Skeletal muscle tissue (tissue), 4 donors: Measurements from ENCODE around the gene HLA-DRB1. TPM values are rescaled to one million over a fixed set of nuclear protein-coding genes. Genes with fewer than 3 reads are reported as not detected.
"Not testable (repeated sequence)": the region's sequence is repeated elsewhere in the genome, so short reads cannot be mapped to it uniquely, and the experiment has no call there.

Experiments used
- H3K27ac ChIP-seq: one replicate; pipeline ENCODE4 v1.7.0; 2013; ENCODE audit warnings: mild to moderate bottlenecking, low read depth, low read length, inconsistent platforms
- H3K27me3 ChIP-seq, 3 donors: one replicate each; pipeline ENCODE4 v1.7.0; 2013; ENCODE audit warnings: low read length in 3 of 3; ENCODE audit not compliant: control insufficient read depth in 3 of 3, insufficient read depth in 3 of 3
- H3K36me3 ChIP-seq, 3 donors: one replicate each; pipeline ENCODE4 v1.7.0; 2013; ENCODE audit warnings: low read length in 3 of 3; ENCODE audit not compliant: control insufficient read depth in 3 of 3, insufficient read depth in 3 of 3
- H3K4me1 ChIP-seq, 3 donors: one replicate each; pipeline ENCODE4 v1.7.0; 2013; ENCODE audit warnings: low read length in 3 of 3, mild to moderate bottlenecking in 3 of 3; ENCODE audit not compliant: control insufficient read depth in 3 of 3, insufficient read depth in 3 of 3
- H3K4me3 ChIP-seq, 3 donors: one replicate each; pipeline ENCODE4 v1.7.0; 2013; ENCODE audit warnings: low read length in 3 of 3
- H3K9ac ChIP-seq, 3 donors: one replicate each; pipeline ENCODE4 v1.7.0; 2013; ENCODE audit warnings: low read length in 3 of 3, mild to moderate bottlenecking in 3 of 3, moderate library complexity in 2 of 3, low read depth in 1 of 3
- H3K9me3 ChIP-seq, 3 donors: one replicate each; pipeline ENCODE4 v1.7.0; 2013; ENCODE audit warnings: low read length in 3 of 3; ENCODE audit not compliant: control insufficient read depth in 3 of 3
- total RNA-seq: library from RNA; depleted of rRNA; stranded (reverse); fragments of >200 nt; gene quantifications from one replicate; pipeline ENCODE4 v1.2.3, GENCODE V29; 2014
- donor health status: Osteomylitis.

HLA-DRB1 gene
- total RNA-seq, 1 donor from 2014 or later, result 28.7 TPM

DNA sequence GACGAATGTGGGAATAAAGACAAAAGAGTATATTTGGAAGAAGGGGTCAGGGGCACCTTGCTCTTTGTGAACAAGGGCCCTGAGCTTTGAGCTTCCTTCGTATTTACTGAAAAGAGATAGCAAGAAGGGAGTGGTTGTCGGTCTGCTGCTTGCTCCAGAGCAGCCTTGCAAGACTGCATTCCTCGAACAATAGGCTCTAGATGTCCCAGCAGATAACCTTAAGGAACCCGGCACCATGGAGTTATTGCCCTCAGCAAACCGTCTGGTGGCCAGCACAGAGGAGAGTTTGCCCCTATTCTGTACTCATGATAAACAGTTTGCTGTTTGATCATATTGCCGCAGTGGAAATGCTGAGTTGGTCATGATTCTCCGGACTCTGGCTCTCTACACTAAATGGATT is 22.7 kb downstream of the HLA-DRB1 start:
- H3K9ac ChIP-seq, result no peak overlapping the region
- no peaks in the 10 kb centered on the region for H3K9me3 ChIP-seq
- peaks cover 0 to 6% (median 0%) of the 10 kb centered on the region in 3 donors for H3K27me3 ChIP-seq

DNA sequence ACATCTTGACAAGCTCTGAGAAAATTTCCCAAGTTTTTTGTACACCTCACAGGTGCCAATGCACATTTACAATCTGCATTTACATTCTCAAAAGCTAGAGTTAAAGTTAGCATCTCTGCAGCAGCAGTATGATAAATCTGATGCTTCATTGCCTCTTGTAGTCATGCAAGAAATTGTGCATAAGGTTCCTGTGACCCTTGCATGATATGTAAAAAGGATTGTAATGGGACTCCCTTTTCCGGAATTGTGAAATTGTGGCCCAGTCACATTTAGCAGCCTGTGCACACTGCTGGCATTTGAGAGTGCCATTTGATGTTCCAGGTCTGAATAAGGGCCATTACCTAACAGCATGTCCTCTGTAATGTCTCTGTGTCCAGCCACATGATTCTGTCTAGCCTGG is 24.1 kb downstream of the HLA-DRB1 start:
- Histone ChIP-seq H3K9me3 (no peaks in the 10 kb centered on the region), H3K36me3 (no peaks in the 10 kb centered on the region), H3K27ac (no peak overlapping the region), H3K4me1 (no peaks in the 10 kb centered on the region), H3K4me3 (no peak overlapping the region), H3K27me3 (peaks cover 0 to 11% (median 0%) of the 10 kb centered on the region in 3 donors), H3K9ac (no peak overlapping the region)

More for the DNA sequence above, 22.7 kb downstream of the HLA-DRB1 start:
- Histone ChIP-seq H3K36me3 (no peaks in the 10 kb centered on the region), H3K27ac (no peak overlapping the region), H3K4me3 (no peak overlapping the region), H3K4me1 (no peaks in the 10 kb centered on the region)

DNA sequence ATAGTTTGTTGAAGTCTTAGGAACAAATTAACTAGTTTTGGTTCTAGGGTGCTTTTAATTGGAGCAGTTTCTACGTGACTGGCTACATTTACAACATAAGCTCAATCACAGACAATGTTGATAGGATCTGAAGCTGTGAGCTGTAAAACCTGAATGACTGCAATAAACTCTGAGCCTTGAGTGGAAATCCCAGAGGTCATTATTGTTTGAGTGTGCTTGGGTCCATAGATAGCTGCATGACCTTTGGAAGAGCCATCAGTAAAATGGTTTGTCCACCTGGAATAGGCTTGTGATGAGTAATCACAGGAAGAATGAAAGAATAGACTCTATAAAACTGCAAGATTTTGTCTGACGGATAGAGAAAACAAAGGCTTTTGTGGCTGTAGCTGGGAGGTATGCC is 26.7 kb downstream of the HLA-DRB1 start:
- H3K4me1 ChIP-seq, result no peaks in the 10 kb centered on the region
- no peaks in the 10 kb centered on the region for H3K36me3 ChIP-seq
- no peaks in the 10 kb centered on the region for H3K9me3 ChIP-seq
- no peak overlapping the region for H3K4me3 ChIP-seq
- H3K27me3 ChIP-seq, result peaks cover 0 to 11% (median 0%) of the 10 kb centered on the region in 3 donors
- no peak overlapping the region for H3K27ac ChIP-seq
- H3K9ac ChIP-seq, result no peak overlapping the region

DNA sequence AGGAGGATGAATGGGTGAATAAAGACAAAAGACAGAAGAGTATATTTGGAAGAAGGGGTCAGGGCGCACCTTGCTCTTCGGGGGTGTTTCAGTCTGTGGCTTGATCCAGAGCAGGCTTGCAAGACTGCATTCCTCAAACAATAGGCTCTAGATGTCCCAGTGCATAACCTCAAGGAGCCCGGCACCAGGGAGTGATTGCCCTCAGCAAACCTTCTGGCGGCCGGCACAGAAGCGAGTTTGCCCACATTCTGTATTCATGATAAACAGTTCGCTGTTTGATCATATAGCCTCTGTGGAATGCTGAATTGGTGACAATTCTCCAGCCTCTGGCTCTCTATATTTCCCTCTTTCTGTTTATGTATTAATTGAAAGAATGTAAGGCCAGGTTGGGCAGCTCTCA is 29.9 kb downstream of the HLA-DRB1 start:
- no peaks in the 10 kb centered on the region for H3K36me3 ChIP-seq
- no peak overlapping the region for H3K4me3 ChIP-seq
- peaks cover 0 to 10% (median 0%) of the 10 kb centered on the region in 3 donors for H3K27me3 ChIP-seq
- no peaks in the 10 kb centered on the region for H3K4me1 ChIP-seq
- no peaks in the 10 kb centered on the region for H3K9me3 ChIP-seq
- H3K9ac ChIP-seq, result no peak overlapping the region
- H3K27ac ChIP-seq, result no peak overlapping the region

DNA sequence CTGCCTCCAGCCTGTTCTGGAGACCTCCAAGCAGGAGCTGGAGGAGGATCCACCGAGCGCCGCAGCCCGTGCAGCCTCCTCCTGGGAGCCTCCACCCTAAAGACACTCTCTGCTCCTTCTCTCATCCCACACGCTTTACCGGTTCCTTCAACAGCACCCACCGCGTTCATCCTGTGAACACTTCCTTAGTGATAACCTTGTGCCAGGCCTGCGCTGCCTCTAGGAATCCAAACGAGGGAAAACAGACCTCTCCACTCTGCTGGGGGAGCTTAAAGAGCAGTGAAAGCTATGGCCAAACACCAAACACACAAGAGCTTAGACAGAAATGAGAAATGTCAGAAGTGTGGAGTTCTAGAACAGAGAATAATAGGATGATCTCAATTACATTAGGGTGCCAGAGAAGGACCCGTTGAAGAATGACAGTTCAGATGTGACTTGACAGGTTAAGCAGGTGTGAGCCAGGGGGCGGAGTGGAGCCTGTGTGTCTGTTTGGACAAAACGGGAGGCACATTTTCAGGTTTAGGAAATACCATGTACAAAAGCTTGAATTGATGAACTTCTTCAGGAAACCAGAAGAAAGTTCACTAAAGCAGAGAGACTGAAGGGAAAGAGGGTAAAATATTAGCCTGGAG is 31.1 kb downstream of the HLA-DRB1 start:
- Histone ChIP-seq H3K27ac (no peak overlapping the region), H3K9me3 (no peaks in the 10 kb centered on the region)

DNA sequence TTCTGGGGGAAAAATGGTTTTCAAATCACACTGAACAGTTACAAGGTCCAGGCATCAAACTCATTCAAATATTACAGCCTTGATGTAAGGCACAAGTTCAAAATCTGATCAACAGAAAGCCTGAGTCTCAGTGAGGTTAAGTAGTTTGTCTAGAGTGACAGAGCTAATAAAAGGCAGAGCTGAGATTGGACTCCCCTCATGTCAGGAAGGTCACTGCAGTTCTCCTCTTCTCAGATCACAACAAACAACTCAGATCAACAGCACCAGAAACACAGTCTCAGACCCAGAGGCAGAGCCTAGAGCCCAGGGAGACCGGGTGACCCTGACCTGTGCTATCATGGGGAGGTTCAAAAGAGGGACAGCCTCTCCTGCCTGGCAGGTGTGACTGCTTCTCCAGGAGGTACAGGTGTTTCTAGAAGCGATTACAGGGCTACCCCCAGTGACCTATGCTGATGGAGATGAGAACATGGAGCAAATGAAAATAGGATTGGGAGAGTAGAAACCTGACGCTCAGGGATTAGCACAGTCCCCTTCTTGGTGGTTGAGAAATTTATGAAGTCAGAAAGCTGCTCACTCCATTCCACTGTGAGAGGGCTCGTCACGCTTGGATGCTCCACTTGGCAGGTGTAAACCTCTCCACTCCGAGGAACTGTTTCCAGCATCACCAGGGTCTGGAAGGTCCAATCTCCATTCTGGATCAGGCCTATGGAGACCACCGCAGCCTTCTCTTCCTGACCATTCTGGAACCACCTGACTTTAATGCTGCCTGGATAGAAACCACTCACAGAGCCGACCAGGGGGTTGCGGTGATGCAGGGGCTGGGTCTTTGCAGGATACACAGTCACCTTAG is 35.3 kb downstream of the HLA-DRB1 start:
- no peaks in the 10 kb centered on the region for H3K36me3 ChIP-seq
- no peaks in the 10 kb centered on the region for H3K4me1 ChIP-seq
- H3K27ac ChIP-seq, result no peak overlapping the region
- H3K4me3 ChIP-seq, result no peak overlapping the region
- H3K9ac ChIP-seq, result no peak overlapping the region
- H3K9me3 ChIP-seq, result no peaks in the 10 kb centered on the region
- H3K27me3 ChIP-seq, result peaks cover 0 to 4% (median 0%) of the 10 kb centered on the region in 3 donors

More for the DNA sequence above, 31.1 kb downstream of the HLA-DRB1 start:
- Histone ChIP-seq H3K9ac (no peak overlapping the region), H3K27me3 (peaks cover 0 to 12% (median 0%) of the 10 kb centered on the region in 3 donors), H3K4me1 (no peaks in the 10 kb centered on the region), H3K36me3 (no peaks in the 10 kb centered on the region), H3K4me3 (no peak overlapping the region)

DNA sequence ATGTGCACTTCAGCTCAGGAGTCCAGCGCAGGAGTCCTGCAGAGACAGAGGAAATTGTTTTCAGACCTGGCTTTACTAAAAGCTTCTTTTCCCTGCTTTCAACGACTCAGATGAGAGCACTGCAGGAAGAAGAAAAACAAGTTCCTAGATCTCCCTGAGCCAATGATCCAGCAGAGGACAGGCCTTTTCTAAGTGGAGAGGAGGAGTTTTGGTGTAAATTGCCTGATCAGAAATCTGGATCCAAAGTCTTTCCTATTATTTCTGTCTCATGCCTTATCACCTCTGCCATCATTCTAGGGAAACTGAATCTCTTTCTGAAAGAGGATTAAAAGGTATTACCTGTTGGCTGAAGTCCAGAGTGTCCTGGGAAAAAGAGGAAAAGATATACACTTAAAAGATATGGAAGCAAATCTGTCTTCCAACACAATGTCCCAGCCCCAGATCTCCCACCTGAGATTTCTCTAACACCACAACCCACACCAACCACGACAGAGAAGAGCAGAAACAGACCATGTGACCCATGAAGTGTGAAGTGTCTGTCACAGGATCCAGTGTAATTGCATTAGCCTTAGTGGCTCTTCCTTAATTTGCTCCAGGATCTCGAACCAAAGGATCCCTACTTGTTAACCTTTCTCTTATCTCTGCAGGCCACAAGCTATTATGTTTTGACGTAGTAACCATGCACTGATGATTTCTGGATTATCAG is 36.5 kb downstream of the HLA-DRB1 start:
- Histone ChIP-seq H3K4me3 (no peak overlapping the region), H3K9me3 (no peaks in the 10 kb centered on the region), H3K27ac (no peak overlapping the region), H3K27me3 (peaks cover 0 to 4% (median 0%) of the 10 kb centered on the region in 3 donors), H3K36me3 (no peaks in the 10 kb centered on the region), H3K4me1 (no peaks in the 10 kb centered on the region), H3K9ac (no peak overlapping the region)

DNA sequence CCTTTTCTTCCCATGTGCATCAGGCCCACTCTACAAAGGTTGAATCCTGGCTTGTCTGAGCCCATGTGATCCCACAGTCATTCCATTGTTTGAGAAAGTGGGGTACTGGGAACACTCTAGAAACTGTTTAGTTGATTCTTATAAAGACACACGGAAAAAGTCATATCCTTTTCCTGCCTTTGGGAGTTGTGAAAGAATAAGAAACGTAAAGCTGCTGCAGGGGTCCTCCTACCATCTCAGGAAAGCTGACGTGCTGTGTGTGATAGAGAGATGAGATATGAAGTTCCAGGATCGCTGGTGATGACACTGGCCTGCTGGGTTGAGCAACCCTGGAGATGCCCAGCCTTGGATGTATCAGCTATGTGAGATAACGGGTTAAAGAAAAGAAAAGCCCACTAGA is 38.2 kb downstream of the HLA-DRB1 start:
- H3K27me3 ChIP-seq, result peaks cover 0 to 4% (median 0%) of the 10 kb centered on the region in 3 donors
- H3K27ac ChIP-seq, result no peak overlapping the region
- H3K9me3 ChIP-seq, result no peaks in the 10 kb centered on the region
- H3K36me3 ChIP-seq, result no peaks in the 10 kb centered on the region
- no peak overlapping the region for H3K4me3 ChIP-seq
- H3K4me1 ChIP-seq, result no peaks in the 10 kb centered on the region
- no peak overlapping the region for H3K9ac ChIP-seq

DNA sequence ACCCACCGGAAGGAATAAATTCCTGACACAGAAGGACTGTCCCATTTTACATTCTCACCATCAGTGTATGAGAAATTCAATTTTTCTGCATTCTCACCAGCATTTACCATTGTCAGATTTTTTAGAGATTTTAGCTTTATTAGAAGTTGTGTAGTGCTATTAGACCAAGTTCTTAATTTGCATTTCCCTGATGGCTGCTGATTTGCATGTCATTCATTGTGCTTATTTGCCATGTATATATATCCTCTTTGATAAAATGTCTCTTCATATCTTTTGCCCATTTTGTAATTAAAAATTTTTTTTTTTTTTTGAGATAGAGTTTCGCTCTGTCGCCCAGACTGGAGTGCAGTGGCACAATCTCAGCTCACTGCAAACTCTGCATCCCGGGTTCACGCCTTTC is 49.8 kb downstream of the HLA-DRB1 start:
- Histone ChIP-seq H3K9ac (no peak overlapping the region), H3K27ac (no peak overlapping the region), H3K36me3 (no peaks in the 10 kb centered on the region), H3K27me3 (no peaks in the 10 kb centered on the region), H3K9me3 (peaks cover 0 to 6% (median 0%) of the 10 kb centered on the region in 3 donors), H3K4me3 (no peak overlapping the region), H3K4me1 (no peaks in the 10 kb centered on the region)

DNA sequence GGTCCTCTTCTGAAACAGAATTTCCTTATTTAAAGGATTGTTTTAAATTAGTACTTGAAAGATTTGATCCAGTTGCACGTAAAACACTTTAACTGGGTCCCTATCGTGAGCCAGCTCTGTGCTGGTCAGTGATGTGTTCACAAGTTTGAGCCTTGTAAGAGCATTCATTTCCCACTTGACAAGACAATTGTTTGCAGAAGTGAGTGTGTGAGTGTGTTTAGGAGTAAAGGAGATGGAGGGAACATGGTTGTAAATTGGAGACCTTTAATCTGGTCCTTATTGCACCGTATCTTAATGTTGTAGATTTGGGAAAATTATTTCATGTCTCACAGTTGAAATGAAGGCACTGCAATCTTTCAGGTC is 59.2 kb downstream of the HLA-DRB1 start:
- H3K4me3 ChIP-seq, H3K9ac ChIP-seq: not testable (repeated sequence)

More for the DNA sequence above, 59.2 kb downstream of the HLA-DRB1 start:
- H3K36me3 ChIP-seq, H3K9me3 ChIP-seq, H3K27ac ChIP-seq, H3K4me1 ChIP-seq, H3K27me3 ChIP-seq: not testable (repeated sequence)
